ENCODE data around the gene GREB1. TPM values are rescaled to one million over a fixed set of nuclear protein-coding genes. Genes with fewer than 3 reads are reported as not detected.

Gene GREB1
- 2.6 to 4.0 TPM (median 3.2 TPM) in 5 replicates for total RNA-seq (2022; extraction: Qiagen RNA extraction)

DNA sequence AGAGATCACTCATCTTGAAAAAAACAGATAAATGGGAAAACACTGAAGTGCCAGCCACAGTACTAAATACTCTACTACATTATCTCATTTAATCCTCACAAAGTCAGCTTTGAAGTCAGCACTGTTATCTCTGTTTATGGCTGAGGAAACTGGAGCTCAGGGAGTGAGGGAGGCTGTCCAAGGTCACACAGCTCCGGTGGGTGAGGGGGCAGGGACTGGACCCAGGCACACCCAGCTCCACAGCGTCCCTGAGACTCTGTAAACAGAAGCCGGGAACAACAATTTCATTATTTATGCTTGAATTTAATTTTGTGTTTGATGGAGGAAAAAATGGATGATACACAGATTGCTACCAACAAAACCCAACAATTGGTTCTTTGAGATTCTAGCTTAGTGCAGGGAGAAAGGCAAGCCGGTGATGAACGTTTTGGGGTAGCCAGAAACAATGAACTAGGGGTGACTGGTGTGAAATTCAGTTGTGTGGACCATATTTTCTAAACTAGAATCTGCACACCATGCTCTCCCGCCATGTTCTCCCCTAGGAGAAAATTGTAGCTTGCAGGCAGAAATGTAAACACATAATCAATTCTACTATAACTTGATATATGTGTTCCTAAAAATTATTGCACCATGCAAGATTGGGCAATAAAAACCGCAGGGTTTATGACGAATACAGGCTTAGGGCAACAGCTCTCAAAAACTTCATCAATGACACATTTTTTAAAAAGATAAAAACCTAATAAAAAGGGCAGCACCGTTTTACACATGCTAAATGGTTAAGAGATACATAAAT, at the start of gene GREB1:
Gene GREB1 (plus strand): TSS at position 768 of the 793 bp plus-strand sequence. CDS start 22,570 bp downstream, outside the sequence.

GRCh38 chr2:11669454-11670291, 135.8 kb downstream of the GREB1 start, which contains the start of gene NTSR2:
TSS of gene NTSR2 (minus strand) at chr2:11670195. CDS start at chr2:11670129, 66 bp downstream.

Other genes starting within 250 kb of the GREB1 start
- 20.5 to 27.8 TPM (median 24.3 TPM) in 5 replicates for gene ROCK2, start 189.4 kb upstream of the GREB1 start, total RNA-seq (2022; extraction: Qiagen RNA extraction)
- gene E2F6, start 67.9 kb upstream of the GREB1 start, total RNA-seq (2022; extraction: Qiagen RNA extraction), result 21.3 to 25.5 TPM (median 24.7 TPM) in 5 replicates
- 0.10 to 0.17 TPM in 2 of 5 replicates, not detected in the others for gene NTSR2, start 136.2 kb downstream of the GREB1 start, total RNA-seq (2022; extraction: Qiagen RNA extraction)
- 8.1 to 10.8 TPM (median 9.5 TPM) in 5 replicates for gene LPIN1, start 212.6 kb downstream of the GREB1 start, total RNA-seq (2022; extraction: Qiagen RNA extraction)